Raji (cell line): Measurements from ENCODE around the gene LRRC7.

Experiments
- POLR2A ChIP-seq: IDR thresholded peaks from 2 replicates; pipeline ENCODE4 v1.6.1; 2011; ENCODE audit warnings: low read depth, low read length, control low read depth; ENCODE audit not compliant: insufficient read depth

LRRC7 gene

GRCh38 chr1:70090141-70090540, 522.4 kb downstream of the LRRC7 start:
- no peak for TF ChIP-seq POLR2A

DNA sequence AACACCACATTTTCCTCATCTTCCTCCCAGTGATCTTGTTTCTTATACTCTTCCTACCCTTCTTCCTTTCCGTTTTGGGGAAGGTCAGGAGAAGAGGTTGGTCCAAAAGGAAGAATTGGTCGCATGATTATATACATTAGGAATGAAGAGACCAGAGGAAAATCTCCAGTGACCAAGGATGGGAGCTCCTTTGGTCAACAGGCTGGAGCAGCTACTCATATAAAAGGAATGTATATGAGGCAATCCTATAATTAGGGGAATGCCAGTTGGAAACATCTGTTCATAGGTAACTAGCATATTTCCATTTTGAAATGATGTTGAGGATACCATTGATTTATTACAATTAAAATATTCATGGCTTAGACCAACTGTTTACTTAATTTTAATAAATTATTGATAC, 523.2 kb downstream of the LRRC7 start:
- TF ChIP-seq POLR2A = no peak

- TF ChIP-seq POLR2A = no peak
Measured at GRCh38 chr1:70091811-70092210, 524.1 kb downstream of the LRRC7 start.

DNA sequence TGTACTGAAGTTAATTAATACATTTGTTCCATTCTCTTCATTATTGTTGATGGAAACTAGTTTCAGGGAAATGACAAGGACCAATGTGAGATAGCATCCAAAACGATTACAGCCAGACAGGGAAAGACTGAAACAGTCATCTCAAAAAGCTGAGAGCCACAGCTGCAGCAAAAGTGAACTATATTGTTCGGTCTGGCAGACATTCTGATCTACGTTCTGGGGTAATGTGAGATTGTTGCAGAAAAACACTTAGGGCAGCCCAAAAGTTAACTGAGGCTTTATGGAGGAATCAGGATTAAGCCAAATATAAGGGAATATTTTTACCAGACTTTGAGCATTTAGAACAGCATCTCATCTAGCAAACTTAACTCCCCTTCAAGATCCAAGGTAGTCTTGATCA, 524.8 kb downstream of the LRRC7 start:
- no peak for TF ChIP-seq POLR2A

GRCh38 chr1:70093250-70093975, 525.7 kb downstream of the LRRC7 start:
- no peak for TF ChIP-seq POLR2A

GRCh38 chr1:70101231-70101630, 533.5 kb downstream of the LRRC7 start:
- no peak for TF ChIP-seq POLR2A

DNA sequence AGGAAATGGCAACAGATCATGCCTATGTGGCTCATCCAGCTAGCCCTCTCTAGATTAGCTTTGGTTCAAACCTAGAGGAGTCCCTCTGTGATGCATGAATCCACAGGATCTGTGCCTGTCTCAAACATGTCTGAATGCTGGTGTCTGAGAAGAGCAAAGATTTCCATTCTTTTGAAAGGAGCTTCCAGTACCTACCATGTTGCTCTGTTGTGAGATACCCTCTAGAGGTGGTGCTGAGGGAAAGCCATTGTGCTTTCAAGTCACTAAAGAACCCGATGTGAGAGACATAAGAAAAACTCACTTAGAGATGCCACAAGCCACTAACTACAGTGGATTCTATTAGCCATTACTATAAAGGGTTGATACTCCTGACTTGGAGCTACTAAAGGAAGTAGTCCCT, 534.1 kb downstream of the LRRC7 start:
- TF ChIP-seq POLR2A = no peak

GRCh38 chr1:70103770-70104169, 536.0 kb downstream of the LRRC7 start:
- TF ChIP-seq POLR2A = no peak

GRCh38 chr1:70109241-70109640, 541.5 kb downstream of the LRRC7 start:
- no peak for TF ChIP-seq POLR2A

- no peak for TF ChIP-seq POLR2A
Measured at GRCh38 chr1:70112838-70113237, 545.1 kb downstream of the LRRC7 start.

- TF ChIP-seq POLR2A = no peak
Measured at GRCh38 chr1:70115315-70115714, 547.6 kb downstream of the LRRC7 start.

DNA sequence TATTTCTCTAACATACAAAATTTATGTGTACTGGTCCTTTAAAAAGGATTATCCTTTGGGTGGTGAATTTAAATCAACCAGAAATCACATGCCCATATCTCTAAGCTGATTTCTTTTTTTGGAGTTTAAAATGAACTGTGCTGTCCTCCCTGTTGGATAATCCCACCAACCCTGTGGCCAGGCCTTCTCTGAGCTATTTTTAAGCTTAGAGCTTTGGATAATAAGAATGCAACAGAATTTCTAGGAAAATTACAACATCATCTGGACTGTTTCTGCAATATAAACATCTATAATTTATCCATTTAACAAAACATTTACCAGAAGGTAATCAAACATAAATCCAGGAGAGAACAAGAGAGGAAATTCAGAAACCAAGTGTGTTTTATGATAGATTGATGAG, 549.3 kb downstream of the LRRC7 start:
- no peak for TF ChIP-seq POLR2A

- no peak for TF ChIP-seq POLR2A
Measured at GRCh38 chr1:70134148-70134547, 566.4 kb downstream of the LRRC7 start.

DNA sequence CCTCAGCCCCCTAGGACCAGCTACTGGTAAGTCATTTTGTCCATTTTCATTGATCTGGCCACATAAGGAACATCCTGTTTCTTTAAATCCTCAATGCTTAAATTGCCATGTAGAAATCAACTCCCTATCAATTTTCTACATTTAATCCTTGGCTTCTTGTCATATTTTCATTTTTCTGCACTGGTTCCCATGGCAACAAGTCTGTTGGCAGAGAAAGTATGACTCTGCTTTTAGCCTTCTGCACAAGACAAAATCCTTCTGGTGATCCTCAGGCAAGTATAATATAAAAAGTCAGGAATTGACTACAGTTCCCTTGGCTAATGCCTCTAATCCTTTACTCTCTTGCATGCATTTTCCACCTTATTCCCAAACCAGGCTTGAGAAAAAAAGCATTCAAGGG, 572.6 kb downstream of the LRRC7 start:
- TF ChIP-seq POLR2A = no peak

- no peak for TF ChIP-seq POLR2A
Measured at GRCh38 chr1:70140894-70141293, 573.2 kb downstream of the LRRC7 start.

- no peak for TF ChIP-seq POLR2A
Measured at GRCh38 chr1:70142075-70142474, 574.4 kb downstream of the LRRC7 start.

GRCh38 chr1:70143048-70143659, 575.4 kb downstream of the LRRC7 start:
- no peak for TF ChIP-seq POLR2A

DNA sequence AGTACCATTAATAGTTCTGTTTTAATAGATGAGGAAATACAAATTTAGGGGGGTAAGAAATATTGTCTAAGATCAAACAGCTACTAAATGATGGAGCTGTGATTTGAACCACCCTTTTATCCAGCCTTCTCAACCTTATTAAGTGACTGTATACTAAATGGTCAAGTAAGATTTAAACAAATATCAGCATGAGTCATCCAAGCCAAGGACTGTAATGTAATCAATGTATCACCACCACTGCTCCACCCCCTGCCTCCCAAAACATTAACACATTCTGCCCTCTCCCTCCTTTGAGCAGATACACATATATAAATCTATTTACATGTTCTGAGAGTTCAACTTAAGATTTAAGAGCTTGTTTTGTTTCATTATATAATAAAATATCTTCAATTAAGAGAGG, 578.8 kb downstream of the LRRC7 start:
- no peak for TF ChIP-seq POLR2A

- TF ChIP-seq POLR2A = no peak
Measured at GRCh38 chr1:70150444-70150843, 582.7 kb downstream of the LRRC7 start.
